Activated CD4-positive, alpha-beta T cell treated with anti-CD3 and anti-CD28 coated beads, Interleukin-2, amount 50 U/mL, for 16 hours (primary cell): Measurements from ENCODE around the gene RANBP10.

Source experiments
- DNase-seq: peaks from one replicate; pipeline ENCODE4 v3.0.0-alpha.2; 2020

The RANBP10 gene

GRCh38 chr16:67734731-67735201, 71.6 kb downstream of the RANBP10 start:
- DNase-seq, result no peak

GRCh38 chr16:67733734-67734470, 72.5 kb downstream of the RANBP10 start:
- no peak for DNase-seq

DNA sequence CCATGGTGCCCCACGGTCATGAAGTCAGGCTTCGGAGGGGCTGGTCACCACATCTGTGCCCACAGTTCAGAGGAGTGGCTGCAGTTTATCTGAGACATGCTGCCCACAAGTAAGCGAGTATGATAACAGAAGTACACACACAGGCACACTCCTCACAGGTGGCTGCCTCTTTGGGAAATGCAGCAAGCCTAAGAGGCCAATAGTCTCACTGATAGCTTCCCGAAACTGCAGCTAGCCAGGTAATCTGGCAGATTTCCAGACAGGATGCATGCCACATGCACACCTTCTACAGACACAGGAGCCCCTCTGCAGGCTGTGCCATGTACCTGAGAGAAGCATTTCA, 74.6 kb downstream of the RANBP10 start:
- no peak for DNase-seq

GRCh38 chr16:67731071-67731752, 75.1 kb downstream of the RANBP10 start:
- DNase-seq, result no peak

DNA sequence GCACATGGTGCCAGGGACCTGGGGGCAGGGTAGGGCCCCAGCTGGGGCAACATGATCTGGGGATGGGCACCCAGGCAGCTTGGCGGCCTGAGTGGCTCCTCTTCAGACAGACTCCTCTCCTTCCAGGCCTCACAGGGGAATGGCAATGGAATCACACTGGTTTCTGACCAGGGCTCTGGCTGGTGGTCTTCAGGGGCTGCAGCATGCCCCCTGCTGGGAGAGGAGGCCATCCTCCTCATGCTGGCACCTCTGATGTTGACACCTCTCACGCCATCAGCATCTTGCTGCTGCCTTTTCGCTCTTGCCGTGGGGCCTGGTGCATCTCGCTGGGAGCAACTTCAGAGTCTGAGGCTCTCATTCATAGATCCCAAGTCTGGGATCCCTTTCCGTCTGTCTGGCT, 76.0 kb downstream of the RANBP10 start:
- no peak for DNase-seq

DNA sequence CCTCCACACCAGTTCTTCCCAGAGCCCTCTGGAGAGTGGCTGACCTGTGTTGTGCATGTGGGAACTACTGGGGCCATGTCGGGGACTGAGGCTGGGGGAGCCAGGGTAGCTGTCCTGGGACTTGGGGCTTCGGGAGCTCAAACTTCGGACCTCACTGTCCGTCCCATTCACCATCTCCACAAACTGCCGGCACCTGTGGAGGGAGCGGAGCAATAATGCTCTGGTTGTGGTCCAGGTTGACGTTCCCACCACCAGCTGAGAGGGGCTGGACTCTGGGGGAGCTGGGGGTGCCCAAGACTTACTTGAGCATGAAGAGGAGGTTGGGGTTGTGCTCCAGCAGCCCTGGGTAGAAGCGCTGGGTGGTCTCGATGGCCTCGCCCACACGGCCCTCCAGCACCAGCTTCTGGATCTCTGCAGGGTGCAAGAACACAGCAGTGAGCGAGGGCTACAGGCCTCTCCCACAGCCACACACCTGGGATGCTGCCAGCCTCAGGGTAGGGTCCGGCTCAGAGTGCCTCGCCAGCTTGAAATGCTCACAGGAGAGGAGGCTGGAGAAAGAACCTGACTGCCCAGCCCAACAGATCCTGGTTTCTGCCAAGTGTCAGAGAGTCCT, 76.6 kb downstream of the RANBP10 start:
- DNase-seq, result no peak

DNA sequence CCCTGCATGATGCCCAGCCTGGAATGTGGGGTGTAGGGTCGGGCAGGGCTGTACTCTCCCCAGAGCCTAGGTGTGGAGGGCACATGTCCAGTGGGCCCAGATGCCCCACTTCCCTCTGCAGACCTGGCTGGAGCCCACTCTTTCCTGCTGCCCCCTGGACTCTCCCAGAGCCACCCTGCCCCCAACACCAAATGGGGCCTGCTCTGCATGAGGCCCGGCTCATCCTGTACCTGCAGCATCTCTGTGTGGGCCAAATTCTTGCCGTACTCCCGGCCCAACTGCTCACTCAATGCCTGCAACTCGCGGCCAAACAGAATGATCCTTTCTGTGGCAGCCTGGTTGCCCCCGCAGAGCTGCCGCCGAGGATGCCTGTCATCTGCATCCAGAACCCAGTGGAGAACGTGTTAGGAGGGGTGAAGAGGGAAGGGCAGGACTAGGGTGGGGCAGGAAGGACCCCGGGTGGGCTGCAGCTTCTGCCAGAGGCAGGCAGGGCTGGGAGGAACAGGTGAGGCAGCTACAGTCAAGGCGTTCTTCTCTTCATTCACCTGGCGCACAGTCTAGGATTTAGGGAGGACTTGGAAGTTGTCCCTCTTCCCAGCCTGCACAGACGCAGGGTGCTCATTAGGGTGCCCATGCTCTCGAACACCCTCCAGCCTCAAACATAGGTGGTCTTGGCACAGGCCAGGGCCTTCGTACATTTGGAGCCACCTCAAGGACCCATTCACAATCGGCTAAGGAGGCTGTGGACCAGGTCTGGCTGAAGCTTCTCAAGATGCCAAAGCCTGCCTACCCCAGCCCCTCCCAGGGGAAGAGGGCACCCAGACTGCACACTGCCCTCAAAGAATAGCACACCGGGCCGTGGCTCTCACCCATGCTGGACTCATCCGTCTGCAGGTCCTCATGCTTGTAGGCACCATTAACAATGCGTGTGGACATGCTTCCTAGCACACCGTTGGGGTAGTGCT, 78.6 kb downstream of the RANBP10 start:
- DNase-seq, result no peak

GRCh38 chr16:67726106-67727034, 80.0 kb downstream of the RANBP10 start:
- no peak for DNase-seq

DNA sequence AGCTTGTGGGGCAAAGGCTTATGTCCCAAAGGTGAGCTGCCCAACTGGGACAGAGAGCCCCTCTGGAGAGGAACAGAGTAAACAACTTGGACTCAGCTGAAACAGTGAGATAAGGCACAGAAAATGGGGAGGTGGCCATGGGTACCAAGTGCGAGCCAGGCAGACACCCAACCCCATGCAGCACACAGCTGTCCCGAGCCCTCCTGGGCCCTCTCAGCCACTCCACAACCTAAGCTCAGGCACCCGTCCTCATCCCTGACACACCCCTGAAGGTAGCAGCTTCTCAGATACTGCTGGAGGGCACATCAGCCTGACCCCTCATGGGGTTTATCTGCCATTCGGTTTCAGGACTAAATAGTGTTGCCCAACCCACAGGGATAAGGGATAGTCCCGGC, 82.5 kb downstream of the RANBP10 start:
- no peak for DNase-seq

GRCh38 chr16:67723151-67723910, 83.0 kb downstream of the RANBP10 start:
- DNase-seq, result no peak

GRCh38 chr16:67720236-67720635, 86.1 kb downstream of the RANBP10 start:
- no peak for DNase-seq

DNA sequence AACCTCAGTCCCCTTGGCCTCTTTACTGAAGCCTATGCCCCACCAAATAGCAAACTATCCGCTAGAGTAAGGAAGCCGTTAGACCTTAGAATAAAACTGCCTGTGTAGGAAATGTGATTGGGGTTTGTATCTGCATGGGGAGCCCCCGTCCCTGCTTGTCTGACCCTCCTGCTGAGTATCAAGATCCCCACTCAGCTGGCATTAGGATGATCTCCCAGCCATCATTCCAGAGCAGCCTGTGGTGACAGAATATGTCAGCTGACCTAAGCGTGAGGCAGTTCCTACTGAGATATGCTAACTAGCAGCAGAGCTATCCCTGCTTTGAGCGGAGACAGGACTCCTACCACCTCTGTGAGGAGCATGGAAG, 86.6 kb downstream of the RANBP10 start:
- peak; percentile 23 for DNase-seq

- DNase-seq, result peak; percentile 98
These were observed 87.1 kb downstream of the RANBP10 start, which contains the start of gene GFOD2 for GRCh38 chr16:67719048-67719777. TSS of gene GFOD2 (minus strand) at chr16:67719316. CDS start at chr16:67685715, 33,601 bp downstream.

- no peak for DNase-seq
These were observed 87.7 kb downstream of the RANBP10 start for GRCh38 chr16:67718668-67719047.

GRCh38 chr16:67716097-67716496, 90.3 kb downstream of the RANBP10 start:
- DNase-seq, result no peak

GRCh38 chr16:67714522-67714921, 91.8 kb downstream of the RANBP10 start:
- no peak for DNase-seq

- no peak for DNase-seq
These were observed 92.6 kb downstream of the RANBP10 start for GRCh38 chr16:67713647-67714273.

GRCh38 chr16:67710607-67711006, 95.8 kb downstream of the RANBP10 start:
- no peak for DNase-seq

GRCh38 chr16:67709050-67709449, 97.3 kb downstream of the RANBP10 start:
- DNase-seq, result no peak

DNA sequence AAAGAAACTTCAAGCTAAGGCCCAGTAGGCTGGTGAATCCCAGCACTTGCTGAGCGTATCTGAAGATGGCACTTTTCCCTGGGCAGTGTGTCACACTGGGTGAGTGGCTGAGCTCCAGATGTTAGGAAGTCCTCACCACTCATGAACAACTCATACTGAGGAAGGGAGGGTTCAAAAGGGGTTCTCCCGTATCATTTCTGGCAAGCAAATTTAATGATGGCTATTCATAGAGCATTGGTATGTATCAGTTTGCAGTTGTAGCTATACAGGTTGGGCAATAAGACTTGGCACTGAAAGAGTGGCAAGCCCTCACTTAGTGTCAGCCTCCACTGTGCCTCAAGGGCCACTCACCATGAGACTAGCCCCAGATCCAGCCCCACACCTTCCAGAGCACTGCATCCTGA, 98.0 kb downstream of the RANBP10 start:
- no peak for DNase-seq
